ENCODE data around the gene VSNL1.

VSNL1 gene

DNA sequence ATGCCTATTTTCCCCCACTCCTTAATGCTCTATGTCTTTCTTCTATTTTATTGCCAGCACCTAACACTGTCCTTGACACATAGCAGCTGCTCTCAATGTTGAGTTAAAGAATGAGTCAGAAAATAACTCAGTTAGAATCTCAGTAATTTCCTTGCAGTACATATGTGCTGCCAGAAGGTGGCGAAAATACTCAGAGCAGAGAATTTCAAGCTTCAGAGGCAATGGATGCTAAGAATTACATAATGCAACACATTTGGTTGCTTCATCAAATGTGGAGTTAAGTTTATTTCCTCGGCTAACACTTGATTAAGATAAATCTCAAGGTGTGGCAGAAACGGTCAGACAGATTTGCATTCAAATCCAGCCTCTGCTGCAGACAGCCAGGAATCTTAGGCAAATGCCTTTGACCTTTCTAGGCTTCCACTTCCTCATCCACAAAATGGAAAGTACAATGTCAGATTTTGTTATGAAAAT, 105.6 kb downstream of the VSNL1 start:
- H3K27ac ChIP-seq (ENCODE audit: low read depth, low read length), result no peak overlapping the region

DNA sequence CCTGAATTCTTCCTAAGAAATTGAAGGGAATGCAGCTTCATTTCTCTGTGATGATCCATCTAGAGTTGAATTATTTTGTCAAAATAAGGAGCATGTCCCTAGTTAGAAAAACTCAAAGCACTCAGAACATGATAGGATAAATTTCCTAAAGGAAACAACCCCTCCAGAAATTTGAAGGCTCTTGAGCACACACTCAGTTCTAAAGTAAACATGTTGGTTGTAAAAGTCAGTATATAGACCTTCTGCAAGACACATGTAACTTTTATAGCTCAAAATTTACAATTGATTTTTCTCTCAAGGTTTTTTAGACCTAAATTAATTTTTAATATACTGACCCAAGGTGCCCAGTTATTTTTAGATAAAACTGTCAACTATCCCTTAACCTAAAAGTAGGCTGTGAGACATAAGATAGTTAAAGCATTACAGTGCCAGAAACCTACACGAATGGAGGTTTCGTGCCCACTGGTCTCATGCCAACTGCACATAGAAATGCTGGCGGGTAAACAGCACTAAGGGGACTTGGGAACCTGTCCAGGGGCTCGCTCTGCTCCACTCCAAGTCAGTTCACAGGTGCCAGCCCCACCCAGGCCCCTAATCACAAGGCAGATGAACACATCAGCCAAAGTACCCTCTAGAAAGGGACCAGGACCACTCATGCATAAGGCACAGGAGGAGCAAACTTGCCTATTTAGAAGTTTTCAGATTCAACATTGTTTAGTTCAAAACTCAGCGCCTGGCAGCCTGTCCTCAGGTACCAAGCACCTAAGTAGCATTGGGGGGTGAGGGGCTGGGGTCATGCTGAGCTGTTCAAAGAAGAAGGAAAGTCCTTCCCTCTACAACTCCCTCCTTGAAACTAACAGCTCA, 106.6 kb downstream of the VSNL1 start:
- Histone ChIP-seq H3K27ac (ENCODE audit: low read depth, low read length) (no peak overlapping the region), H3K4me3 (ENCODE audit: low read depth, low read length) (no peak overlapping the region), H3K4me1 (ENCODE audit: control insufficient read depth, insufficient read depth, low read length) (peaks cover 21% of the 10 kb centered on the region; the same call in 1 of the 2 replicates), H3K27me3 (ENCODE audit: control insufficient read depth, insufficient read depth, low read length) (no peaks in the 10 kb centered on the region), H3K36me3 (ENCODE audit: control insufficient read depth, insufficient read depth, low read length) (peaks cover 13% of the 10 kb centered on the region; the same call in 1 of the 2 replicates), H3K9ac (ENCODE audit: low read length) (no peak overlapping the region), H3K9me3 (ENCODE audit: control insufficient read depth, insufficient read depth, low read depth, low read length) (no peaks in the 10 kb centered on the region)

More for the DNA sequence above, 105.6 kb downstream of the VSNL1 start:
- peaks cover 13% of the 10 kb centered on the region; the same call in 1 of the 2 replicates for H3K36me3 ChIP-seq (ENCODE audit: control insufficient read depth, insufficient read depth, low read length)
- no peaks in the 10 kb centered on the region for H3K9me3 ChIP-seq (ENCODE audit: control insufficient read depth, insufficient read depth, low read depth, low read length)
- H3K4me3 ChIP-seq (ENCODE audit: low read depth, low read length), result no peak overlapping the region
- no peaks in the 10 kb centered on the region for H3K27me3 ChIP-seq (ENCODE audit: control insufficient read depth, insufficient read depth, low read length)
- no peak overlapping the region for H3K9ac ChIP-seq (ENCODE audit: low read length)
- H3K4me1 ChIP-seq (ENCODE audit: control insufficient read depth, insufficient read depth, low read length), result peaks cover 21% of the 10 kb centered on the region; the same call in 1 of the 2 replicates

DNA sequence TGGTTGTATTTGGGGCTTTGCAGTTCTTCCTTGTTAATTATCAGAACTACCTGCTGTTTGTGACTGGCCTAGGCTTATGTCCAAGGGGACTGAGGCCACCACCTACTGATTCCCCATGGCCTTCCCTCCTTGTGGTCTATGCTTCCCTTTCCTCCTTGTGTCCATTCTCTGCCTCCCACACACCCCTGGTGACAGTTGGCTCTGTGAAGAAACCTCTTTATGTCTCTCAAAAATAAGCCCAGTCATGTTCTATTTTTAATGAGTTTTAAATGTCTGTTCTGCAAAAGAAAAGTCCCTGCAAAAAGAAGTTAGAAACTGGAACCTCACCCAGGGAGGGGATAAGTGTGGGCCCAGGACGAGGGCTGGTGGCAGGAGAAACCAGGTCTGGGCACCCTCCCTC, 108.1 kb downstream of the VSNL1 start:
- no peaks in the 10 kb centered on the region for H3K9me3 ChIP-seq (ENCODE audit: control insufficient read depth, insufficient read depth, low read depth, low read length)
- H3K9ac ChIP-seq (ENCODE audit: low read length), result no peak overlapping the region
- no peak overlapping the region for H3K27ac ChIP-seq (ENCODE audit: low read depth, low read length)
- peaks cover 13% of the 10 kb centered on the region; the same call in 1 of the 2 replicates for H3K36me3 ChIP-seq (ENCODE audit: control insufficient read depth, insufficient read depth, low read length)
- no peaks in the 10 kb centered on the region for H3K27me3 ChIP-seq (ENCODE audit: control insufficient read depth, insufficient read depth, low read length)
- no peak overlapping the region for H3K4me3 ChIP-seq (ENCODE audit: low read depth, low read length)
- peaks cover 12% of the 10 kb centered on the region; the same call in 1 of the 2 replicates for H3K4me1 ChIP-seq (ENCODE audit: control insufficient read depth, insufficient read depth, low read length)

DNA sequence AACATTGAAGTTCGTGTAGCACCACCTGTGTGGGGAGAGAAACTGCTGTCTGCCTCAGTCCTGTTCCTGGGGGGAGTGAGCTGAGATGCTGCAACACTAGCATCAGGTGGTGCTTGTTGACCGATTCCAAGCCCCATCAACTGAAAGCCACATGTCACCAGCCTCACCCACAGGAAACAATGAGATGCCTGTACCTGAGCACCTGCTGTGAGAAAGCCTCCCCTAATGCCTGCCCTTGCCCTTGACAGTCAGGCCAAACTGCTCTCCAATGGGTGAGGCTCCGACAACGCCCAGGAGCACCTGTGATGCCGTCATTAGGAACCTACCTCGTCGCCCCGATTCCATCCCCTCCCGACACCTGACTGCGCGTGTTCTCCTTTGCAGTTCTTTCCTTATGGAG, 108.5 kb downstream of the VSNL1 start:
- Histone ChIP-seq H3K36me3 (ENCODE audit: control insufficient read depth, insufficient read depth, low read length) (peaks cover 13% of the 10 kb centered on the region; the same call in 1 of the 2 replicates), H3K9me3 (ENCODE audit: control insufficient read depth, insufficient read depth, low read depth, low read length) (no peaks in the 10 kb centered on the region), H3K4me1 (ENCODE audit: control insufficient read depth, insufficient read depth, low read length) (peaks cover 10% of the 10 kb centered on the region; the same call in 1 of the 2 replicates), H3K27me3 (ENCODE audit: control insufficient read depth, insufficient read depth, low read length) (no peaks in the 10 kb centered on the region), H3K4me3 (ENCODE audit: low read depth, low read length) (no peak overlapping the region), H3K27ac (ENCODE audit: low read depth, low read length) (no peak overlapping the region), H3K9ac (ENCODE audit: low read length) (no peak overlapping the region)

DNA sequence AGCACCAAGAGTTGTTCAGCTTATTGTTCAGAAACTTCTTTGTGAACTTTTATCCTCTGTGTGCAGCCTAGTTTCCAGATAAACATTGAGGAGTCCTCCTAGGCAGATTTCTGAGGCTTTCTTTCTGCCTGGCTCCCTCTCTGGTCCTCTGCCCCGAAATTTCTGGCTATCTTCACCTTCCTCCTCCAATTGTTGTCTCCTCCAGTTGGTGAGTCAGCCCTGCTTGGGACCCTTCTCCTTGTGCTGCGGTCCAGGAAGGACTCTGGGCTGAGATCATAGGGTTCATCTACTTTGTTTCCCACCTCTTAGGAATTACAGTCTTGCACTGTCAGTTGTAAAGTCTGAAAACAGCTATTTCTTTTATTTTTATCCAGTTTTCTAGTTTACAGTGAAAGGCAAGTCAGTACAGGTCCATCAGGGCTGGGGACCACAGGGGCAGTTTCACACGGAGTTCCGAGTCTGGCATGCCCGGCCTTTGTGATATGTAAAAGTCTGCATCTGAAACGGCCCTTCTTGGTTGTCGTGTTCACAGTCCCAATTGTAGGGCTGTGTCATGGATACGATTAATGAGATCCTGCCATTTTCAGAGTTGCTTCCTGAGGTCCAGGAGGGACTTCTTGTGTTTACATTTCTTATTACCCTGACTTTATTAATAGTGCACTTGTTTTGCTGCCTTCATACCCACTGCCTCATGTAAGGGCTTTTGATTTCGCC, 112.3 kb downstream of the VSNL1 start:
- Histone ChIP-seq H3K9ac (ENCODE audit: low read length) (no peak overlapping the region), H3K4me1 (ENCODE audit: control insufficient read depth, insufficient read depth, low read length) (no peaks in the 10 kb centered on the region), H3K27me3 (ENCODE audit: control insufficient read depth, insufficient read depth, low read length) (no peaks in the 10 kb centered on the region), H3K9me3 (ENCODE audit: control insufficient read depth, insufficient read depth, low read depth, low read length) (no peaks in the 10 kb centered on the region), H3K4me3 (ENCODE audit: low read depth, low read length) (no peak overlapping the region), H3K36me3 (ENCODE audit: control insufficient read depth, insufficient read depth, low read length) (peaks cover 18% of the 10 kb centered on the region), H3K27ac (ENCODE audit: low read depth, low read length) (no peak overlapping the region)

DNA sequence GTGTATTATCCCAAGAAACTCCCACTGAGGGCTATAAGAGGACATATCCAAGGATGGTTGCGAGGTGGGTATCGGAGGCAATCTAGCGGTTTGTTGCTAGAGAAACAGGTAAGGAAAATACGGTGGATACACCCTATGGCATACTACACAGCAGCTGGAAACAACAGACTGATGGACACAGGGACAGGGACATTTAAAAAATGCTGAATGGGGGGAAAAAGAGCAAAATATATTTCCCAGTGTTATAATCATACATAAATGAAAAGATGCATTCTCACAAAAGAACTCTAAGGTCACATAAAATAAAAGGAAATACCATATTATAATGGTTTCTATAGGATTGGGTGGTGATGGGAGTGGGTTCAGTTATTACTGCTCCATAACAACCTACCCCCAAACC, 117.3 kb downstream of the VSNL1 start:
- Histone ChIP-seq H3K27ac (ENCODE audit: low read depth, low read length) (no peak overlapping the region), H3K36me3 (ENCODE audit: control insufficient read depth, insufficient read depth, low read length) (peaks cover 27% of the 10 kb centered on the region)

DNA sequence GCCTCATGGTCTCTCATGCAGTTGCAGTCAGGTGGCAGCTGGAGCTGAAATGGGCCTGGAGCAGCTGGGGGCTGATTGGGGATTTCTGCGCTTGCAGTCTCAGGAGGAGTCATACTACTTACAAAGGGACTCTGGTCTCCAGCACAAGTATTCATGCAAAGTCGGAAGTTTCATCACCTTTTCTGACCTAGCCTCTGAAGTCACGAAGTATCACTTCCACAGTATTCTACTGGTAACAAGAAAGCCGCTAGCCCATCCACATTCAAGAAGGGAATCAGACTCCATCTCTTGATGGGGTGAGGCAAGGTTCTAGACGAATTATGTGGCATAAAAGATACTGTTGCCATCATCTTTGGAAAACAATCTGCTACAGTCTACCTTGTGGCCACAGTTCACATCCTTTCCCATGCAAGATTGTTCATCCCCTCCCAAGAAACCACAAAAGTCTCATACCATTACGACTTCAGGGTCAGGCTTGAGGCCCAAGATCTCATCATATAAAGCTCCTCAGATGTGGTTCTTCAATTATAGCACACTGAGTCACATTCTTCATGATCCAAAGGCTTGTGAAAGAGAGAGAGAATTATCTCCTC, 117.9 kb downstream of the VSNL1 start:
- peaks cover 28% of the 10 kb centered on the region for H3K36me3 ChIP-seq (ENCODE audit: control insufficient read depth, insufficient read depth, low read length)
- no peak overlapping the region for H3K4me3 ChIP-seq (ENCODE audit: low read depth, low read length)
- no peaks in the 10 kb centered on the region for H3K9me3 ChIP-seq (ENCODE audit: control insufficient read depth, insufficient read depth, low read depth, low read length)
- H3K9ac ChIP-seq (ENCODE audit: low read length), result no peak overlapping the region
- H3K27me3 ChIP-seq (ENCODE audit: control insufficient read depth, insufficient read depth, low read length), result no peaks in the 10 kb centered on the region
- no peak overlapping the region for H3K27ac ChIP-seq (ENCODE audit: low read depth, low read length)
- H3K4me1 ChIP-seq (ENCODE audit: control insufficient read depth, insufficient read depth, low read length), result no peaks in the 10 kb centered on the region

More for the DNA sequence above, 117.3 kb downstream of the VSNL1 start:
- Histone ChIP-seq H3K4me3 (ENCODE audit: low read depth, low read length) (no peak overlapping the region), H3K9ac (ENCODE audit: low read length) (no peak overlapping the region), H3K9me3 (ENCODE audit: control insufficient read depth, insufficient read depth, low read depth, low read length) (no peaks in the 10 kb centered on the region), H3K27me3 (ENCODE audit: control insufficient read depth, insufficient read depth, low read length) (no peaks in the 10 kb centered on the region), H3K4me1 (ENCODE audit: control insufficient read depth, insufficient read depth, low read length) (no peaks in the 10 kb centered on the region)

DNA sequence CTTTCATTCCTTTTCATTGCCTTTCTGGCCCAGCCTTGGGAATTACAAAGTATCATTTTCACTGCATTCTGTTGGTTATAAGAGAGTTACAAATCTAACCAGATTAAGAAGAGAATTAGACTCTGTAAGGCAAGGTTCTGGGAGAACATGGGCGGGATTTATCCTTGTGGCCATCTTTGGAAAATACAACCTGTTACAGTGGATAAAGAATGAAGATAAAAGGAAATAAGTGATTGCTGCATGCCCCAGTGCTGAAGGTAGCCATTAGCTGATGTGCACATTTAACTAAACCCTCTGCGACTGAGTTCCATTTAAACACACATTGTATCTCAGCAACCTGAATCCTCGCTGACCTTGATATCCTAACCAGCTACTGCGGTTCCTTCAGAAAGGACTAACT, 119.7 kb downstream of the VSNL1 start:
- H3K36me3 ChIP-seq (ENCODE audit: control insufficient read depth, insufficient read depth, low read length), result peaks cover 44% of the 10 kb centered on the region
- no peaks in the 10 kb centered on the region for H3K4me1 ChIP-seq (ENCODE audit: control insufficient read depth, insufficient read depth, low read length)
- no peak overlapping the region for H3K4me3 ChIP-seq (ENCODE audit: low read depth, low read length)
- no peak overlapping the region for H3K9ac ChIP-seq (ENCODE audit: low read length)
- no peaks in the 10 kb centered on the region for H3K27me3 ChIP-seq (ENCODE audit: control insufficient read depth, insufficient read depth, low read length)
- no peaks in the 10 kb centered on the region for H3K9me3 ChIP-seq (ENCODE audit: control insufficient read depth, insufficient read depth, low read depth, low read length)
- no peak overlapping the region for H3K27ac ChIP-seq (ENCODE audit: low read depth, low read length)

DNA sequence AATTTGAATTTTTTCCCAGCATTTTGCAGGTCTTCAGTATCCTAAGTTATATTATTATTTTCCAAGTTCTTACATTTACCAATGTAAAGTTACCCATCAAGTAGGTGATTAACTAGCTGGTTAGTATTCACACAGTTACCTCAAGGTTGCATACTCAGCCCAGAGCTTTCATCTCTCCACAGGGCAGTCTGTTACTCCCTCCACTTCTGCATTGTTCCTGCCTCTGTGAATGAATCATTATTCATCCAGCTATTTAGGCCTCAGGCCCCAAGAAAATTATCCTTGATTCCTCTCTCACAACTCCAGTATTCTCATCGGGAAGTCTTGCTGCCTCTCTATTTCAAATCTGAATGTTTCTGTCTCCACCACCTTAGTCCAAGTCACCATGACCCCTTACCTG, 121.0 kb downstream of the VSNL1 start:
- Histone ChIP-seq H3K27ac (ENCODE audit: low read depth, low read length) (no peak overlapping the region), H3K9me3 (ENCODE audit: control insufficient read depth, insufficient read depth, low read depth, low read length) (no peaks in the 10 kb centered on the region), H3K4me3 (ENCODE audit: low read depth, low read length) (no peak overlapping the region), H3K36me3 (ENCODE audit: control insufficient read depth, insufficient read depth, low read length) (peaks cover 51% of the 10 kb centered on the region), H3K4me1 (ENCODE audit: control insufficient read depth, insufficient read depth, low read length) (no peaks in the 10 kb centered on the region), H3K27me3 (ENCODE audit: control insufficient read depth, insufficient read depth, low read length) (no peaks in the 10 kb centered on the region), H3K9ac (ENCODE audit: low read length) (no peak overlapping the region)

DNA sequence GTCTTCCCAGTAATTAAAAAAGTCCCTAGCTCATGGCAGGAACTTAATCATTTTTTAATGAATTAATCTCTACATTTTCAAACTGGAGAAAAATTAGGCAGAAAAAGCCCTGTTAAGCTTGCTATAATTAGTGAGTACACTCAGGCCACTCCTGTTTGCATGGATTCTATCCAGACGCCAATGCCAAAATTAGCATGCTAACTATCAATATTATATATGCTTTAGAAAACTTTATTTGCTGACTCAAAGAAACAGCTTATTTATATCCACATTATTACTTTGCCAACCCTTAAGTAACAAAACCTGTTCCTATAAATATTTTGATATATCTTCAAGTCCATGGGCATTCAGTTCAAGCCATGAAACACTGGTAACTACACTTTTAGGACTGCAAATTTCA, 122.2 kb downstream of the VSNL1 start:
- H3K36me3 ChIP-seq (ENCODE audit: control insufficient read depth, insufficient read depth, low read length), result peaks cover 63% of the 10 kb centered on the region
- H3K9me3 ChIP-seq (ENCODE audit: control insufficient read depth, insufficient read depth, low read depth, low read length), result no peaks in the 10 kb centered on the region
- H3K4me1 ChIP-seq (ENCODE audit: control insufficient read depth, insufficient read depth, low read length), result no peaks in the 10 kb centered on the region
- H3K9ac ChIP-seq (ENCODE audit: low read length), result no peak overlapping the region
- no peak overlapping the region for H3K27ac ChIP-seq (ENCODE audit: low read depth, low read length)
- H3K4me3 ChIP-seq (ENCODE audit: low read depth, low read length), result no peak overlapping the region
- H3K27me3 ChIP-seq (ENCODE audit: control insufficient read depth, insufficient read depth, low read length), result no peaks in the 10 kb centered on the region

Data from HUES6 (cell line).